Endodermal cell (in vitro differentiated cells): Measurements from ENCODE around the gene ADGRL3. TPM values are rescaled to one million over a fixed set of nuclear protein-coding genes. Genes with fewer than 3 reads are reported as not detected.
A peak's percentile ranks its signal among the peaks of the same experiment; 100 is the strongest.

Experiments used
- DNase-seq: peaks from one replicate; pipeline ENCODE4 v3.0.0-alpha.2; 2017
- H3K27ac ChIP-seq: 2 replicates; pipeline ENCODE4 v1.5.1; 2013; ENCODE audit warnings: mild to moderate bottlenecking, low read depth, low read length, moderate library complexity
- H3K27me3 ChIP-seq: 2 replicates; pipeline ENCODE4 v1.6.1; 2013; ENCODE audit warnings: mild to moderate bottlenecking, low read length, moderate library complexity; ENCODE audit not compliant: insufficient read depth, control insufficient read depth, poor library complexity, severe bottlenecking
- H3K36me3 ChIP-seq: 2 replicates; pipeline ENCODE4 v1.7.0; 2013; ENCODE audit warnings: mild to moderate bottlenecking, low read length, moderate library complexity; ENCODE audit not compliant: control insufficient read depth, insufficient read depth
- H3K4me1 ChIP-seq: one replicate; pipeline ENCODE4 v1.7.0; 2013; ENCODE audit warnings: low read length; ENCODE audit not compliant: control insufficient read depth, insufficient read depth
- H3K4me3 ChIP-seq: 2 replicates; pipeline ENCODE4 v1.5.1; 2013; ENCODE audit warnings: mild to moderate bottlenecking, low read length, moderate library complexity
- H3K9ac ChIP-seq: 2 replicates; pipeline ENCODE4 v1.6.1; 2013; ENCODE audit warnings: mild to moderate bottlenecking, low read length, moderate library complexity; ENCODE audit not compliant: poor library complexity, severe bottlenecking; ENCODE audit errors: extremely low read depth
- H3K9me3 ChIP-seq: 2 replicates; pipeline ENCODE4 v1.6.1; 2013; ENCODE audit warnings: mild to moderate bottlenecking, low read length, moderate library complexity; ENCODE audit not compliant: control insufficient read depth
- H3K27ac Mint-ChIP-seq: 2 replicates; pipeline ENCODE4 v1.8.0; 2020; ENCODE audit warnings: mixed read lengths
- H3K27me3 Mint-ChIP-seq: 2 replicates; pipeline ENCODE4 v1.8.0; 2021; ENCODE audit warnings: mild to moderate bottlenecking, mixed read lengths; ENCODE audit not compliant: insufficient read depth
- H3K36me3 Mint-ChIP-seq: 2 replicates; pipeline ENCODE4 v1.8.0; 2020; ENCODE audit warnings: low read depth, mixed read lengths
- H3K4me1 Mint-ChIP-seq: 2 replicates; pipeline ENCODE4 v1.8.0; 2020; ENCODE audit warnings: mixed read lengths
- H3K4me3 Mint-ChIP-seq: 2 replicates; pipeline ENCODE4 v1.8.0; 2020; ENCODE audit warnings: mild to moderate bottlenecking, moderate library complexity, mixed read lengths
- H3K9me3 Mint-ChIP-seq: 2 replicates; pipeline ENCODE4 v1.8.0; 2020; ENCODE audit warnings: mild to moderate bottlenecking, mixed read lengths
- CTCF ChIP-seq: fragments of 200-600 bp; sonication (generic); conservative IDR thresholded peaks from 2 replicates; pipeline ENCODE4 v1.5.0; 2021; ENCODE audit warnings: antibody characterized with exemption, mild to moderate bottlenecking
- WGBS, 2 experiments: methylation state at CpG; one replicate each; pipeline versions ENCODE4 v1.1.5 to v1.1.7; 2013; ENCODE audit warnings: missing lambda C conversion rate in 2 of 2, mixed read lengths in 1 of 2; ENCODE audit not compliant: insufficient coverage in 1 of 2, insufficient read length in 1 of 2; 5-methylcytosine and 5-hydroxymethylcytosine counted together
- total RNA-seq, 2 donors: library from RNA; stranded (reverse); fragmentation: NEBNext Ultra II Directional in 1 of 2; extraction: Animal tissue kit (Norgen Biotek cat#: 25700) in 1 of 2; gene quantifications; 2 replicates in 1 of 2; 3 replicates in 1 of 2; pipeline ENCODE4 v1.2.1, GENCODE V29; 2021

The ADGRL3 gene
- total RNA-seq, 2 donors from 2014 or later, result 9.9 to 10.3 TPM

DNA sequence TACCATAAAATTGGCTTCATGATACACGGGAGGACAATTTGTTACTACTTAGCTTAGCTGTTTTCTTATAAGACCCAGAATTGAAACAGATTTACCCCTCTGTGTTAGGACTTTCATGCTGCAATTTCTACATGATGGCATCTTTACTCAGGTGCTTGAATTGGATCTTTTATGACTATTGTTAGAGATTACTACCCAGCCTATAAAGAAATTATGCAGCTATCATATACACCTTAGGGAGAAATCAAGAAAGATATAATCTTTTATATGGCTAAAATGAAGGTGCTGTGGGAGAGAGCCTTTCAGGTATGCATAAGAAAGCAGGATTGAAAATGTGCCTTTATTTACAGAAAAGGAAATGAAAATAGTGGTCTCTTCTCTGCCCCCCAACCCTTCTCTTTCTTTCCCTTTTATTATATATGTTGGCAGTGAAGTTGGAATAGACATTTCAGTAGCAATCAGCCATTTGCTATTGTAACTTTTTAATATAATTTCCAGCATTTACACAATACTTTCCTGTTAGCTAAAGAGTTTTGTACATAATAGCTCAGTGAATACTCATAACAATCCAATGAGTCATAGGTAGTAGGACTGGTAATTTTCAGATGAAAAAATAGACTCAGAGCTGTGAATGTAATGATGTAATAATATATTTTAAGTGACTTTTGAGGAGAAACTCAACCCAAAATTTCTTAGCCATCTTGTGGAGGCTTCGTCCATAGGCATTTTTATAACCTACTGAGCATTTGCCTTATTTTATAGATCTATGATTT is 311.8 kb downstream of the ADGRL3 start:
- H3K27ac ChIP-seq, result no peak overlapping the region
- DNase-seq, result no peak
- no peak overlapping the region for H3K27ac Mint-ChIP-seq
- WGBS, 2 experiments, result 88 to 100% methylated on average over 1 of the region's 2 CpGs
- no peaks in the 10 kb centered on the region for H3K27me3 ChIP-seq
- H3K36me3 ChIP-seq, result no peaks in the 10 kb centered on the region
- TF ChIP-seq CTCF, result no peak
- no peaks in the 10 kb centered on the region for H3K9me3 ChIP-seq
- no peaks in the 10 kb centered on the region for H3K27me3 Mint-ChIP-seq
- no peaks in the 10 kb centered on the region for H3K4me1 ChIP-seq
- H3K4me3 ChIP-seq, result no peak overlapping the region
- peaks cover 5% of the 10 kb centered on the region for H3K9me3 Mint-ChIP-seq
- H3K36me3 Mint-ChIP-seq, result peaks cover 2% of the 10 kb centered on the region
- H3K4me3 Mint-ChIP-seq, result no peak overlapping the region
- no peak overlapping the region for H3K9ac ChIP-seq
- peaks cover 2% of the 10 kb centered on the region for H3K4me1 Mint-ChIP-seq

GRCh38 chr4:61514991-61515390 is 314.9 kb downstream of the ADGRL3 start:
- Histone ChIP-seq H3K27ac (no peak overlapping the region), H3K36me3 (no peaks in the 10 kb centered on the region), H3K4me3 (no peak overlapping the region), H3K9ac (no peak overlapping the region), H3K27me3 (no peaks in the 10 kb centered on the region), H3K9me3 (no peaks in the 10 kb centered on the region), H3K4me1 (no peaks in the 10 kb centered on the region)
- H3K27ac Mint-ChIP-seq, result no peak overlapping the region
- H3K9me3 Mint-ChIP-seq, result peaks cover 1% of the 10 kb centered on the region
- H3K4me1 Mint-ChIP-seq, result peaks cover 5% of the 10 kb centered on the region
- H3K27me3 Mint-ChIP-seq, result no peaks in the 10 kb centered on the region
- no peaks in the 10 kb centered on the region for H3K36me3 Mint-ChIP-seq
- no peak for TF ChIP-seq CTCF
- H3K4me3 Mint-ChIP-seq, result no peak overlapping the region
- 45% methylated on average over 2 of the region's 2 CpGs; no CpG with 5 or more reads in 1 of the 2 experiments for WGBS, 2 experiments
- DNase-seq, result no peak

DNA sequence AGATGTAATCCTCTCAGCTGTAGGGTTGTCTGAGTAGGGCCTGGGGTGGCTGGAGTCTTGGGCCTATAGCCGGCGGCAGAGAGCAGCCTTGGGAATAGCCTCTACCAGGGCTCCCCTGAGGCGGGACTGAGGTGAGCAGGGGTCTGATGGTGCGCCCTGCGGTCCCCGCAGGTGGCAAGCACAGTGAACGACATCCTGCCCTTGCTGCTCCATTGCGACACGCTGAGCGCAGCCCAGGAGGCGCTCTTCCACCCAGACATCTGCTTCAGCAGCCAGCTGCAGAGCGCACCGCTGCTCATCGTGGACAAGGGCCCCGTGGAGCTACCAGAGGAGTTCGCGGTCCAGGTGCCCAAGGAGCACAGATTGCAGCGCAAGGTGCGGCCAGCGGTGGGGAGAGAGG is 317.0 kb downstream of the ADGRL3 start:
- DNase-seq, result peak; percentile 92

More for the DNA sequence above, 317.0 kb downstream of the ADGRL3 start:
- H3K4me1 ChIP-seq, result no peaks in the 10 kb centered on the region
- 47 to 78% methylated on average over 6 to 20 of the region's 20 CpGs for WGBS, 2 experiments
- H3K9me3 ChIP-seq, result no peaks in the 10 kb centered on the region
- Mint-ChIP-seq H3K9me3 (no peaks in the 10 kb centered on the region), H3K4me3 (peak overlapping the region; percentile 41), H3K36me3 (no peaks in the 10 kb centered on the region), H3K4me1 (peaks cover 17% of the 10 kb centered on the region), H3K27me3 (no peaks in the 10 kb centered on the region), H3K27ac (no peak overlapping the region)
- H3K27ac ChIP-seq, result no peak overlapping the region
- no peak overlapping the region for H3K4me3 ChIP-seq
- TF ChIP-seq CTCF, result peak; percentile 78
- no peaks in the 10 kb centered on the region for H3K36me3 ChIP-seq
- H3K27me3 ChIP-seq, result no peaks in the 10 kb centered on the region
- no peak overlapping the region for H3K9ac ChIP-seq
